ENCODE results near the gene SLC7A14.

SLC7A14 gene

GRCh38 chr3:170555329-170555728 lies 30.5 kb downstream of the SLC7A14 start:
- TF ChIP-seq POLR2AphosphoS5 (IDR thresholded peaks at IDR 0.05; ENCODE audit: low read depth, low read length): no peak
- no peak for TF ChIP-seq REST (IDR thresholded peaks at IDR 0.05; ENCODE audit: insufficient read depth in 1 of 2, low read depth in 2 of 2, low read length in 2 of 2)
- TF ChIP-seq FOXP2 (optimal IDR thresholded peaks at IDR 0.05; ENCODE audit: borderline replicate concordance, extremely low read depth, extremely low read length, insufficient read depth): no peak
- no peak for TF ChIP-seq SIN3A (IDR thresholded peaks at IDR 0.05; ENCODE audit: borderline replicate concordance, insufficient read depth, low read length)
- no peak for TF ChIP-seq TAF1 (IDR thresholded peaks at IDR 0.05; ENCODE audit: borderline replicate concordance, insufficient read depth, low read length)

- TF ChIP-seq FOXP2 (optimal IDR thresholded peaks at IDR 0.05; ENCODE audit: borderline replicate concordance, extremely low read depth, extremely low read length, insufficient read depth): no peak
- TF ChIP-seq POLR2AphosphoS5 (IDR thresholded peaks at IDR 0.05; ENCODE audit: low read depth, low read length): no peak
- no peak for TF ChIP-seq TAF1 (IDR thresholded peaks at IDR 0.05; ENCODE audit: borderline replicate concordance, insufficient read depth, low read length)
- TF ChIP-seq REST (IDR thresholded peaks at IDR 0.05; ENCODE audit: insufficient read depth in 1 of 2, low read depth in 2 of 2, low read length in 2 of 2): no peak
- TF ChIP-seq SIN3A (IDR thresholded peaks at IDR 0.05; ENCODE audit: borderline replicate concordance, insufficient read depth, low read length): no peak
These were observed 31.8 kb downstream of the SLC7A14 start for GRCh38 chr3:170553788-170554757.

- TF ChIP-seq FOXP2 (optimal IDR thresholded peaks at IDR 0.05; ENCODE audit: borderline replicate concordance, extremely low read depth, extremely low read length, insufficient read depth): no peak
- TF ChIP-seq REST (IDR thresholded peaks at IDR 0.05; ENCODE audit: insufficient read depth in 1 of 2, low read depth in 2 of 2, low read length in 2 of 2): no peak
- no peak for TF ChIP-seq TAF1 (IDR thresholded peaks at IDR 0.05; ENCODE audit: borderline replicate concordance, insufficient read depth, low read length)
- TF ChIP-seq SIN3A (IDR thresholded peaks at IDR 0.05; ENCODE audit: borderline replicate concordance, insufficient read depth, low read length): no peak
- no peak for TF ChIP-seq POLR2AphosphoS5 (IDR thresholded peaks at IDR 0.05; ENCODE audit: low read depth, low read length)
These were observed 34.6 kb downstream of the SLC7A14 start for GRCh38 chr3:170551252-170551651.

- TF ChIP-seq FOXP2 (optimal IDR thresholded peaks at IDR 0.05; ENCODE audit: borderline replicate concordance, extremely low read depth, extremely low read length, insufficient read depth) (no peak), POLR2AphosphoS5 (IDR thresholded peaks at IDR 0.05; ENCODE audit: low read depth, low read length) (no peak), SIN3A (IDR thresholded peaks at IDR 0.05; ENCODE audit: borderline replicate concordance, insufficient read depth, low read length) (no peak), TAF1 (IDR thresholded peaks at IDR 0.05; ENCODE audit: borderline replicate concordance, insufficient read depth, low read length) (no peak), REST (IDR thresholded peaks at IDR 0.05; ENCODE audit: insufficient read depth in 1 of 2, low read depth in 2 of 2, low read length in 2 of 2) (no peak)
These were observed 43.2 kb downstream of the SLC7A14 start for GRCh38 chr3:170542704-170543103.

Data from PFSK-1 (cell line).